ENCODE results near the gene UBXN4.

DNA sequence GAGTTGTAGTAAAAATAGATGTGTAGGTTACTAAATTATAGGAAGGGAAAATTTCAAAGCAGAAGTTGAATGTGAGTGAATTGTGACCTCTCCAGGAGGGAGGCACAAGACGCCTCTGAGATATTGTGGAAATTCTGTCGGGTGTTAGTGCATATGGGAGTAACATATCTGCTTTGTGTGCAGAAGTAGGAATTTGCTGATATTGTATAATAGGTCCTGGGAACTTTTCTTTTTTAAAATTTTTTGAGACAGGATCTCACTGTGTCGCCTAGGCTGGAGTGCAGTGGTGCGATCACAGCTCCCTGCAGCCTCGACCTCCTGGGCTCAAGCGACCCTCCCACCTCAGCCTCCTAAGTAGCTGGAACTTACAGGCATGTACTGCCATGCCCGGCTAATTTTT is 34.7 kb downstream of the UBXN4 start:
- TF ChIP-seq, protein P1, sequence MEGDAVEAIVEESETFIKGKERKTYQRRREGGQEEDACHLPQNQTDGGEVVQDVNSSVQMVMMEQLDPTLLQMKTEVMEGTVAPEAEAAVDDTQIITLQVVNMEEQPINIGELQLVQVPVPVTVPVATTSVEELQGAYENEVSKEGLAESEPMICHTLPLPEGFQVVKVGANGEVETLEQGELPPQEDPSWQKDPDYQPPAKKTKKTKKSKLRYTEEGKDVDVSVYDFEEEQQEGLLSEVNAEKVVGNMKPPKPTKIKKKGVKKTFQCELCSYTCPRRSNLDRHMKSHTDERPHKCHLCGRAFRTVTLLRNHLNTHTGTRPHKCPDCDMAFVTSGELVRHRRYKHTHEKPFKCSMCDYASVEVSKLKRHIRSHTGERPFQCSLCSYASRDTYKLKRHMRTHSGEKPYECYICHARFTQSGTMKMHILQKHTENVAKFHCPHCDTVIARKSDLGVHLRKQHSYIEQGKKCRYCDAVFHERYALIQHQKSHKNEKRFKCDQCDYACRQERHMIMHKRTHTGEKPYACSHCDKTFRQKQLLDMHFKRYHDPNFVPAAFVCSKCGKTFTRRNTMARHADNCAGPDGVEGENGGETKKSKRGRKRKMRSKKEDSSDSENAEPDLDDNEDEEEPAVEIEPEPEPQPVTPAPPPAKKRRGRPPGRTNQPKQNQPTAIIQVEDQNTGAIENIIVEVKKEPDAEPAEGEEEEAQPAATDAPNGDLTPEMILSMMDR (conservative IDR thresholded peaks at IDR 0.05; ENCODE audit: low read length), result no peak
- no peak for TF ChIP-seq EZH2phosphoT487 (IDR thresholded peaks at IDR 0.05; ENCODE audit: borderline replicate concordance)

Data from Loucy (cell line).